ENCODE results near the gene FASN. TPM values are rescaled to one million over a fixed set of nuclear protein-coding genes. Genes with fewer than 3 reads are reported as not detected.

FASN gene
- total RNA-seq, 4 donors from 2014 or later = 72.8 to 302 (median 143) TPM

DNA sequence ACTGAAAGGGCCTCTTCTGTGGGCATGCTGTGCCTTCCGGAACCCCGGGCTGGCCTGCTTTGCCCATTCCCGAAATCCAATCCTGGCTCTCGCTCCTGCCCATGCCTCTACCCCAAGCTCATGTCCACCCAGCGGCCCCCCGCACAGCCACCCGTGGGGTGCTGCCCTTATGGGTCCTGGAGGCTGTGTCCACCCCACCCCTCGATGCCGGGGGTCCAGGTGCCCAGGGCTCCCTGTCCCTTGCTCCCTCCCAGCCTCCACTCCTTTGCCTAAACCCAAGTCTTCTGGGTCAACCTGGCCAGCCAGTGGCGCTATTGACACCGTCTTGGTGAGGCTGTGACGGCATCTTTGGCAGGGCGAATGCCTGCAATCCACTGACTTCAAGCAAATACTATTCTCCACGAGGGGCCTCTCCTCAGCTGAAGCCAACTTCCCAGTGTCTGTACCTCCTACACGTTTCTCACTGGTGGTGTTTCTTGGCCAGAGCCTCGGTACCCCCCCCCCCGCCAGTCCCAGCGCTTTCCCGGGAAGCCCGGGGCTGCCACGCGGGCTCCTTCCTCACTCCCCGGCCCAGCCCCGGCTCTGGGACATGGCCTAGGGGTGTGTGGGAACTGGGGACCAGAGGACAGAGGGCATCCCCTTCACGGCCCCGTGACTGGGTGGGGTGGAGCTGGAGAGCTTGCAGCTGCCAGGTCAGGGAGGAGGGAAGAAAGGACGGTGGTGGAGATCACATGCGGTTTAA lies 20.2 kb downstream of the FASN start:
- Histone ChIP-seq H3K9me3 (no peaks in the 10 kb centered on the region), H3K27ac (no peak overlapping the region), H3K27me3 (no peaks in the 10 kb centered on the region), H3K4me1 (peaks cover 0 to 17% (median 0%) of the 10 kb centered on the region in 3 donors), H3K36me3 (peaks cover 26 to 58% (median 36%) of the 10 kb centered on the region in 3 donors), H3K4me3 (no peak overlapping the region)
- DNase-seq = no peak
- no peak for TF ChIP-seq POLR2A (IDR thresholded peaks at IDR 0.05)
- TF ChIP-seq, protein P1, sequence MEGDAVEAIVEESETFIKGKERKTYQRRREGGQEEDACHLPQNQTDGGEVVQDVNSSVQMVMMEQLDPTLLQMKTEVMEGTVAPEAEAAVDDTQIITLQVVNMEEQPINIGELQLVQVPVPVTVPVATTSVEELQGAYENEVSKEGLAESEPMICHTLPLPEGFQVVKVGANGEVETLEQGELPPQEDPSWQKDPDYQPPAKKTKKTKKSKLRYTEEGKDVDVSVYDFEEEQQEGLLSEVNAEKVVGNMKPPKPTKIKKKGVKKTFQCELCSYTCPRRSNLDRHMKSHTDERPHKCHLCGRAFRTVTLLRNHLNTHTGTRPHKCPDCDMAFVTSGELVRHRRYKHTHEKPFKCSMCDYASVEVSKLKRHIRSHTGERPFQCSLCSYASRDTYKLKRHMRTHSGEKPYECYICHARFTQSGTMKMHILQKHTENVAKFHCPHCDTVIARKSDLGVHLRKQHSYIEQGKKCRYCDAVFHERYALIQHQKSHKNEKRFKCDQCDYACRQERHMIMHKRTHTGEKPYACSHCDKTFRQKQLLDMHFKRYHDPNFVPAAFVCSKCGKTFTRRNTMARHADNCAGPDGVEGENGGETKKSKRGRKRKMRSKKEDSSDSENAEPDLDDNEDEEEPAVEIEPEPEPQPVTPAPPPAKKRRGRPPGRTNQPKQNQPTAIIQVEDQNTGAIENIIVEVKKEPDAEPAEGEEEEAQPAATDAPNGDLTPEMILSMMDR (IDR thresholded peaks at IDR 0.05) = no peak
- 74 to 75% methylated on average over 5 to 16 of the region's 28 CpGs for WGBS, 2 donors
- intact Hi-C loops (cut with DNase I) = no loop called here

DNA sequence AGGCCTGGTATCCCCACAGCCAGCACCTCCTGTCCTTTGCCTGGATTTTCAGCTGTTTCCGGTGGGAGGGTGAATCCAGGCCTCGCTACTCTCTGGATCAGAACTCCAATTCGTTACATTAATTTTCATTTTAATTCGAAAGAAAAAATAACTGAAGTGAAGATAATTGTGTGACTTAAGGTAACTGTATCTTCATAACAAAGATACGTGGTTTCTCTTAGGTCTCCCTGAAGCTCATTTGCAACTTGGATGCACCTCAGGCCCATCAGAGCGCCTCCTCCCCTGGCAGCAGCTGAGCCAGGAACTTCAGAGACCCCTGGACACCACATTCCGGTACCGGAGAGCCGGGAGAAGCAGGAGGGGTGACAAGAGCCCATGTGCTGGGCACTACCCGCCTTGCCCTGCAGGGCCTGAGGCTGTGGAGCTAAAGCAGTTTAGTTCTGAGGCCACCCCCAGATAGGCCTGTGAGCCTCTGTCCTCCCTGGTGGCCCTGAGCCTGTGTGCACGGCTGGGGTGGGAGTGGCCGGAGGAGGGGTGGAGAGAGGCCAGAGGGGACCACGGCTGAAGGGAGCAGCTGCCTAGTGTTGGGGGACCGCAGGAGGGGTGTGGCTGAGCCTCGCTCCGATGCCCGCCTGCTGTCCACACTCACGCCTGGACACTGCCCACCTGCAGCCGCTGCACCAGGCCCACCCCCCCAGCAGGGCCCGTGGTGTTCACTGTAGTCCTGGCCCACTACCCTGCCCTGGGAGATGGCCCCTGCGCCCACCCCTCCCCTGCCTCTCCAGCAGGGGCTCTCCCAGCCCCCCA lies 21.0 kb downstream of the FASN start:
- Histone ChIP-seq H3K36me3 (peaks cover 20 to 50% (median 28%) of the 10 kb centered on the region in 3 donors), H3K27me3 (no peaks in the 10 kb centered on the region), H3K4me3 (no peak overlapping the region), H3K9me3 (no peaks in the 10 kb centered on the region), H3K4me1 (peaks cover 0 to 17% (median 0%) of the 10 kb centered on the region in 3 donors), H3K27ac (no peak overlapping the region)
- TF ChIP-seq, protein P1 (IDR thresholded peaks at IDR 0.05) = no peak
- no peak for TF ChIP-seq POLR2A (IDR thresholded peaks at IDR 0.05)
- intact Hi-C loops (cut with DNase I) = no loop called here
- DNase-seq = no peak
- WGBS, 2 donors = 76 to 77% methylated on average over 8 to 10 of the region's 21 CpGs

DNA sequence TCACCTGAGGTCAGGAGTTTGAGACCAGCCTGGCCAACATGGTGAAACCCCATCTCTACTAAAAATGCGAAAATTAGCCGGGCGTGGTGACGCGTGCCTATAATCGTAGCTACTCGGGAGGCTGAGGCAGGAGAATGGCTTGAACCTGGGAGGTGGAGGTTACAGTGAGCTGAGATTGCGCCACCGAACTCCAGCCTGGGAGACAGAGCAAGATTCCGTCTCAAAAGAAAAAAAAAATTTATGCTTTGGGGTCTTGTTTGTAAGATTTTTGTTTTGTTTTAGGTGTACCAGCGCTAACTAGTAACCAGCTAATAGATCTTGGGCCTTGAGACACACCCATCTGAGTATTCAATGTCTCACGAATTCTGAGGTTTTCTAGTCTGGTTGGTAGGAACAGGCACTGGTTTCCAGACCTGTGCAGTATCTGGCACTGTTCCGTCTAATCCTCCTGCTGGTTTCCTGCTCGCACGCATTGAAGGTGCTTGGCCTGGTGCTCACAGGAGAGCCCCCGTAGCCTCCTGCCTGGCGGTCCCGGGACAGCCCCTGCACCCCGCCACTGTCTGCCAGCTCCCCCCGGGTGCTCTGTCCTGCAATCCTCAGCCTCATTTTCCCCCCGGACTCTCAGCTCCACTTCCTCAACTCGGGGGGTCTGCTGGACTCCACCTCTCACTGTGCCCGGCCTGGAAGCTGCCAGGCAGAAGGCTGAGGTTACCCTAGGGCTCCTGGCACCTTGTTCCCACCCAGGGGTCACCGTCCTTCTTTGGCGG lies 21.8 kb downstream of the FASN start:
- DNase-seq = no peak
- H3K27ac ChIP-seq = no peak overlapping the region
- H3K4me3 ChIP-seq = no peak overlapping the region
- 74% methylated on average over 17 to 23 of the region's 25 CpGs for WGBS, 2 donors
- H3K9me3 ChIP-seq = no peaks in the 10 kb centered on the region
- intact Hi-C loops (cut with DNase I) = no loop called here
- no peaks in the 10 kb centered on the region for H3K27me3 ChIP-seq
- peaks cover 0 to 17% (median 0%) of the 10 kb centered on the region in 3 donors for H3K4me1 ChIP-seq
- peaks cover 20 to 42% (median 21%) of the 10 kb centered on the region in 3 donors for H3K36me3 ChIP-seq
- TF ChIP-seq POLR2A (IDR thresholded peaks at IDR 0.05) = no peak
- TF ChIP-seq, protein P1 (IDR thresholded peaks at IDR 0.05) = no peak

DNA sequence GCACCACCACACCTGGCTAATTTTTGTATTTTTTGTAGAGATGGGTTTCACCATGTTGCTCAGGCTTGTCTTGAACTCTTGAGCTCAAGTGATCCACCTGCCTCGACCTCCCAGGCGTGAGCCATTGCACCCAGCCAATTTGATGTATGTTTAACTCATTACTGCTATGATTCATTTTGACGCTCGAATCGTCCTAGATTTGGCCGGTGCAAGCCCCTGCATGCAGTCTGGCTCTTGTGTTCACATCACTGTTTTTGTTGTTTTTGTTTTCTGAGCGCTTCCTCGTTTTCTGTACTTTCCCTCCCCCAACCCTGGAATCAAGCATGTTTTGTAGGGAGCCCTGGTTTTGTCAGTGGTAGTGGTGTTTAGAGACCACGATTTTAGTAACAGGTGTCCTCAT lies 24.6 kb downstream of the FASN start:
- intact Hi-C loops (cut with DNase I) = no loop called here

More for the DNA sequence above, 24.6 kb downstream of the FASN start:
- Histone ChIP-seq H3K27me3 (no peaks in the 10 kb centered on the region), H3K36me3 (peaks cover 0 to 14% (median 0%) of the 10 kb centered on the region in 3 donors), H3K27ac (no peak overlapping the region), H3K9me3 (no peaks in the 10 kb centered on the region), H3K4me3 (no peak overlapping the region), H3K4me1 (peaks cover 0 to 17% (median 0%) of the 10 kb centered on the region in 3 donors)
- WGBS, 2 donors = 40 to 64% methylated on average over 9 of the region's 9 CpGs
- TF ChIP-seq POLR2A (IDR thresholded peaks at IDR 0.05) = no peak
- TF ChIP-seq, protein P1 (IDR thresholded peaks at IDR 0.05) = no peak
- DNase-seq = no peak
